Thyroid gland (tissue), 4 donors: Measurements from ENCODE around the gene HPD. TPM values are rescaled to one million over a fixed set of nuclear protein-coding genes. Genes with fewer than 3 reads are reported as not detected.
A peak's percentile ranks its signal among the peaks of the same experiment; 100 is the strongest.

Experiments used
- DNase-seq, 2 donors: peaks; one replicate each; pipeline ENCODE4 v3.0.0-alpha.2; 2019
- H3K27ac ChIP-seq, 3 donors: fragments of 200-600 bp; sonication (generic); 1 replicate in 2 of 3; 2 replicates in 1 of 3; pipeline ENCODE4 v1.5.1; 2016 to 2019; ENCODE audit warnings: mild to moderate bottlenecking in 1 of 3, moderate library complexity in 1 of 3
- H3K27me3 ChIP-seq: fragments of 200-600 bp; sonication (generic); one replicate; pipeline ENCODE4 v1.5.1; 2019
- H3K36me3 ChIP-seq, 2 donors: fragments of 200-600 bp; sonication (generic); one replicate each; pipeline ENCODE4 v1.5.1; 2016 to 2019
- H3K4me1 ChIP-seq, 2 donors: fragments of 200-600 bp; sonication (generic); one replicate each; pipeline ENCODE4 v1.5.1; 2017 to 2019
- H3K4me3 ChIP-seq, 3 donors: fragments of 200-600 bp; sonication (generic); replicated peaks in 1 of 3; 1 replicate in 2 of 3; 2 replicates in 1 of 3; pipeline ENCODE4 v1.5.1; 2016; ENCODE audit warnings: mild to moderate bottlenecking in 1 of 3
- H3K9me3 ChIP-seq: fragments of 200-600 bp; sonication (generic); one replicate; pipeline ENCODE4 v1.5.1; 2017
- CTCF ChIP-seq, 6 experiments: fragments of 200-600 bp in 3 of 6; fragments of 450-650 bp in 3 of 6; sonication (generic) in 3 of 6; IDR thresholded peaks; one replicate each; pipeline ENCODE4 v1.5.1; 2016 to 2019; ENCODE audit warnings: antibody characterized with exemption in 6 of 6, mild to moderate bottlenecking in 2 of 6, inconsistent platforms in 1 of 6, moderate library complexity in 1 of 6
- POLR2A ChIP-seq, 2 donors: fragments of 450-650 bp; IDR thresholded peaks; one replicate each; pipeline ENCODE4 v1.6.1; 2017; ENCODE audit warnings: antibody characterized with exemption in 2 of 2, mild to moderate bottlenecking in 2 of 2, moderate library complexity in 1 of 2
- WGBS, 2 donors: methylation state at CpG; one replicate each; pipeline ENCODE4 v1.1.5; 2017; 5-methylcytosine and 5-hydroxymethylcytosine counted together
- intact Hi-C: fragments of 100-400 bp; cut with DNase I; formaldehyde crosslinking; loops from one replicate; pipeline ENCODE4 v1.15.1; 2023
- total RNA-seq, 4 donors: library from RNA; depleted of rRNA; stranded (reverse); fragments of >200 nt; gene quantifications; one replicate each; pipeline ENCODE4 v1.2.3, GENCODE V29; 2016

HPD gene
- total RNA-seq, 4 donors from 2014 or later, result 0.39 to 1.2 (median 0.78) TPM; not detected in 1

GRCh38 chr12:121808623-121809022 lies 50.0 kb downstream of the HPD start:
- Histone ChIP-seq H3K9me3 (no peaks in the 10 kb centered on the region), H3K36me3 (peaks cover 25 to 32% of the 10 kb centered on the region in 2 donors), H3K4me3 (no peak overlapping the region), H3K27ac (no peak overlapping the region), H3K4me1 (peaks cover 38 to 52% of the 10 kb centered on the region in 2 donors), H3K27me3 (no peaks in the 10 kb centered on the region)
- intact Hi-C loops, result no loop called here
- DNase-seq, result no peak
- TF ChIP-seq POLR2A (IDR thresholded peaks at IDR 0.05) (no peak), CTCF (IDR thresholded peaks at IDR 0.05) (no peak)
- 92 to 93% methylated on average over 8 of the region's 8 CpGs for WGBS, 2 donors

GRCh38 chr12:121807642-121808347 lies 50.9 kb downstream of the HPD start:
- Histone ChIP-seq H3K4me3 (no peak overlapping the region), H3K36me3 (peaks cover 25 to 32% of the 10 kb centered on the region in 2 donors), H3K9me3 (no peaks in the 10 kb centered on the region), H3K4me1 (peaks cover 34 to 44% of the 10 kb centered on the region in 2 donors), H3K27me3 (no peaks in the 10 kb centered on the region), H3K27ac (peak overlapping the region in 1 of 3 donors; percentile 23)
- WGBS, 2 donors, result 81 to 93% methylated on average over 9 to 12 of the region's 14 CpGs
- TF ChIP-seq CTCF (IDR thresholded peaks at IDR 0.05) (no peak), POLR2A (IDR thresholded peaks at IDR 0.05) (no peak)
- DNase-seq, result no peak
- intact Hi-C loops, result no loop called here

- WGBS, 2 donors, result 43 to 53% methylated on average over 14 to 19 of the region's 21 CpGs
- peaks cover 25 to 32% of the 10 kb centered on the region in 2 donors for H3K36me3 ChIP-seq
- no peak for TF ChIP-seq POLR2A (IDR thresholded peaks at IDR 0.05)
- TF ChIP-seq CTCF (IDR thresholded peaks at IDR 0.05), result no peak
- no peaks in the 10 kb centered on the region for H3K27me3 ChIP-seq
- no peak for DNase-seq
- intact Hi-C loops, result no loop called here
- H3K4me1 ChIP-seq, result peaks cover 37 to 40% of the 10 kb centered on the region in 2 donors
- H3K4me3 ChIP-seq, result peak overlapping the region in 2 of 3 donors; percentile 9 to 89
- peak overlapping the region; percentile 5 to 75 (median 43) for H3K27ac ChIP-seq
- no peaks in the 10 kb centered on the region for H3K9me3 ChIP-seq
Measured at GRCh38 chr12:121806546-121807423, 51.9 kb downstream of the HPD start.

GRCh38 chr12:121806009-121806545 lies 52.6 kb downstream of the HPD start:
- H3K27ac ChIP-seq, result peak overlapping the region in 2 of 3 donors; percentile 43 to 75
- H3K9me3 ChIP-seq, result no peaks in the 10 kb centered on the region
- 6 to 9% methylated on average over 15 to 16 of the region's 16 CpGs for WGBS, 2 donors
- intact Hi-C loops, result no loop called here
- no peak for DNase-seq
- no peaks in the 10 kb centered on the region for H3K27me3 ChIP-seq
- peaks cover 25 to 32% of the 10 kb centered on the region in 2 donors for H3K36me3 ChIP-seq
- peak overlapping the region in 2 of 3 donors; percentile 9 to 89 for H3K4me3 ChIP-seq
- TF ChIP-seq POLR2A (IDR thresholded peaks at IDR 0.05) (no peak), CTCF (IDR thresholded peaks at IDR 0.05) (no peak)
- H3K4me1 ChIP-seq, result peaks cover 29 to 40% of the 10 kb centered on the region in 2 donors
